Activated CD4-positive, alpha-beta T cell treated with anti-CD3 and anti-CD28 coated beads, Interleukin-2, amount 50 U/mL, for 16 hours (primary cell): ENCODE results near the gene NTF3.
"Not testable (repeated sequence)": the region's sequence is repeated elsewhere in the genome, so short reads cannot be mapped to it uniquely, and the experiment has no call there.

Experiments used
- DNase-seq: peaks from one replicate; pipeline ENCODE4 v3.0.0-alpha.2; 2020

NTF3 gene

DNA sequence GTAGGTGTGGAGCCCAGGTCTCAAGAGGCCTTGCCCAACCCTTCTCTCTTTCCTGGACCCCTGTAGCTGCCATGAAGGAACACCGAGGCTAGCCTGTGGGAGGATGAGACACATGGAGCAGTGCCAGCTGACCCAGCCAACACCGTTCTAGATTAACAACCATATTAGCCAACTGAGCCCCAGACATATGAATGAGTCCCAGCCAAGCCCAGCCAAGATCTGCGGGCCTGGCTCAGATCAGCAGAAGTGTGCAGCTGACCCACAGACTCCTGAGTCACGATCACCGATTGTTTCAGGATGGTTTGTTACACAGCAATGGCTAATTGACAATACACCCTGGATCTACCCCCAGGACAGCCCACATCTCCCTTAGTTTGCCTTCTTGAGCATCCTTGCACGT, 82.1 kb downstream of the NTF3 start:
- no peak for DNase-seq

DNA sequence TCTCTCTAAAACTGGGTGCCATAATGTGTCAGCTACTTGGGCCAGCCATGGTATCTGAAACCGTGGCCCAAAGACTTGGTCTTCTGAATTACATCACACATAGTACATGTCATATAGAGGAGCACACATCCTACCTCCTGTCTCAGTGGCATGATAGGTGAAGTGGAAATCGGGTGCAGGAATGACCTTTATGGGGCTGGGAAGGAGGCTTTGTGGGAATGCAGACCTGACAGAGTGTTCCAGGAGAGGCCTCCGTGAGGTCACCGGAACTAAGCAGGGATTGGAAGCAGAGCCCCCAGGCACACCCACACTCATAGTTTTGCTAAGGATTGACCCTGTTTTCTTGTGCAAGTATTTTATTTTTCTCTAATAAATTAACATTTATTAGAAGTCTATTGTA, 82.6 kb downstream of the NTF3 start:
- DNase-seq: no peak

DNA sequence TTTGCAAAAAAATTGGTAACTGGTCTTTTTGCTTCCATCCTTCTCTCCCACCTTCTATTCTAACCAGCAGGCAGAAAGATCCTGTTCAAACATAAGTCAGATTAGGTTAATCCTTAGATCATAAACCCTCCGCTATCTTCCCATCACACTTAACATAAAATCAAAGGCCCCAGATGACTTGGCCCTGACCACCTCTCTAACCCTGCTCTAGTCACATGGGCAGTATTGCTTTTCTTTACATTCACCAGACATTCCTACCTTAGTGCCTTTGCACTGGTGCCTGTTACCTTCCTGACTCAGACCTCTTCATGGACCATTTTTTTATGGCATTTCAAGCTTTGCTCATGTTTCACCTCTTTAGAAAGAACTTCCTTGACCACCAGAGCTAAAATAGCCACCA, 83.5 kb downstream of the NTF3 start:
- no peak for DNase-seq

DNA sequence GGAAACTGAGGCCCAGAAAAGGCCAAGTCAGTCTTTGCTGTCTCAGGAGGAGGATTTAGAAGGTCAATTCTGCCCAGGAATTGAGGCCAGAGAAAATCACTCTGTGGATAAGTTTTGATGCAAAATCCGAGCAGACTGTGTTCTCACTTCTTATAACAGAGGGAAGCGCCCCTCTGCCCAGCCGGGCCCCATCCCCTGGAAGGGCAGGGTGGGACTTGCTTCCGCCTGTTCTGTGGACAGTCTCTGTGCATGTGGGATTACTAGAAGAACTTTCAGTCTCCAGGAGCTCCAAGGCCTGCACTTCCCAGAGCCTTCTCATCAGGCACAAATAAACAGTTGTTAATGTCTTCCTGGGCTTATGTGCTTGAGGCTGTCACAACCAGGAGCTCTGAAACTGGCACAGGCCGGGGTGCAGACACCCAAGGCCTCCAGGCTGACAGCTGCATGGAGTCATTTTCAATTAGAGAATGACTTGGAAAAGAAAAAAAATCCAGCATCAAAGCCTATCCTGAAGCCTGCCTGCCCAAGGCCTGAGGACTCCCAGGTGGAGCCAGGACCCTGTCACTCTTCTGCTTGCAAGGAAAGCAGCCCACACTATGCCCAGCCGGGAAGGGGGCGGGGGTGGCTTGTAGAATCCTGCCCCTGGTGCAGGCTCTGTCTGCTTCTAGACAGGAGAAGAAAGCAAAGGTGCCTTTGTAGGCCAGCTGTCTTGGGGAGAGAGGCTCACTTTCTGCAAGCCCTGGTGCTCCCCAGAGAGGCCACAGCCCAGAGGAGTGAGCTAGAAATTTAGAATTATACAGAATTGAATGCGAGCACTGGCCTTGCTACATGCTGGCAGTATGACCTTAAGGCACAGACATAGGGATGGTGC, 84.7 kb downstream of the NTF3 start:
- DNase-seq: no peak

DNA sequence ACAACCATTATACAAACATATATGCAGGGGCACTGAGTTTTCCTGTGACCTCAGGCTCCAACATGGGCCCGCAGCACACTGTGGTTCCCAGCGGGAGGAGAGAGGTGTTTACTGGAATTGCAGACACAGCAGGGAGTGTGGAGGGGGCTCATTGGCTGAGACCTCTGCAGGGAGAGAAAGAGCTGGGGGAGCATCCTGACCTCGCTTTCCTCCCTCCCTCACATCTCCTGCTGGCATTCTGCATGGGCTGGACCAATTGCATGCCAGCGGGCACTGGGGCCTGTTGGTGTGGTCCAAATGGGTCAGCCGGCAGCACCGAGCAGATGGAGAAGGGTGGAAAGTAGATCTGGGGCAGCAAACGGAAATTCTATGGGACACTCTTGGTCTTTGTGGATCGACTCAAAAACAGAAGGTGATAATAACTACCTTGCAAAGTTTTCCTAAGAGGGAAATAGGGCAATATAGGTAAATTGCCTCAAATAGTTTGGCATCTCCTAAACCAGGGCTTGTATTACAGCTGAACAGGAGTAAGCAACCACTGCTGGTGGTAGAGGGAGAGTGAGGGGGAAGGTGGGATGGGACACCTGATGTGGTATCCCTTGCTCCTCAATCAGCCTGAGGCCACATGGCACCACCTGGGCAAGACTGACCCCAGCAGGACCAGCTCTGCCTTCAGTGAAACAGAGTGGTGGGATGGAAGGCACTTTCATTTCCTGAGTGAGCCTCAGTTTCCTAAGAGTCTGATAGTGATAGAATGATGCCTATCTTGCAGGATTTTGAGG, 86.9 kb downstream of the NTF3 start:
- DNase-seq: no peak

DNA sequence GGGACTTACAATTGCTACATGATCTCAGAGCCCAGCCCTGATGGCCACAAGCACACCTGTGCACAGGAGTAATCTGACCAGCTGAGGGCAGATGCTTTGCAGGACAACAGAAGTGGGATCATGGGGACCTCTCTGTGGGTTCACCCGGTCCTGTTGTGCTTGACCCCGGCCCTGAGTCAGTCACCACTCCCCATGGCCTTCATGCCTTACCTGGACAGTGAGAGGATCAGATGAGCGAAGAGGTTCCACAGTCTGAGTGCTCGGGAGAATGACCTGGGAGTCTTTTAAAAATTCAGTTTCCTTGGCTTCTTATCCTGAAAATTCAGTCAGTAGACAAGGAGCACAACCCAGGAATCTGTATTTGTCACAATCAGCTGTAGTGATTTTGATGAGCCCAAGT, 88.1 kb downstream of the NTF3 start:
- no peak for DNase-seq

DNA sequence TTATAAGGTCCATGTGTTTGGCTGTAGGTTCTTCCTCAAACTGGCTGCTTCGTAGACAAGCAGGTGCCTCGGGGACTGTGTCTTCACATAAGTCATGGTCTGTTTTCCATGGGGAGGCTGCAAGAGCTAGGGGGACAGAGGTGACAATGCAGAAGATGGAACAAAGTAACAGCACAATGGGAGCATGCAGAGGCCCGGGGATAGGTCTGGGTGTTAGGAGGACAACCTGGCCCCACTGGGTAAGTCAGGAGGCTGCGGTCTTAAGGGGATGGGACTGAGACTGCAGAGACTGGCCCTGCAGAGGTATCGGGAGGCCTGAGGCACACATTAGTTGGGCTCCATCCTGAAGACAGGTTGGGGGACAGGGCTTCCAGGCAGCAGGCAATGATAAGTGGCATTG, 88.9 kb downstream of the NTF3 start:
- no peak for DNase-seq

DNA sequence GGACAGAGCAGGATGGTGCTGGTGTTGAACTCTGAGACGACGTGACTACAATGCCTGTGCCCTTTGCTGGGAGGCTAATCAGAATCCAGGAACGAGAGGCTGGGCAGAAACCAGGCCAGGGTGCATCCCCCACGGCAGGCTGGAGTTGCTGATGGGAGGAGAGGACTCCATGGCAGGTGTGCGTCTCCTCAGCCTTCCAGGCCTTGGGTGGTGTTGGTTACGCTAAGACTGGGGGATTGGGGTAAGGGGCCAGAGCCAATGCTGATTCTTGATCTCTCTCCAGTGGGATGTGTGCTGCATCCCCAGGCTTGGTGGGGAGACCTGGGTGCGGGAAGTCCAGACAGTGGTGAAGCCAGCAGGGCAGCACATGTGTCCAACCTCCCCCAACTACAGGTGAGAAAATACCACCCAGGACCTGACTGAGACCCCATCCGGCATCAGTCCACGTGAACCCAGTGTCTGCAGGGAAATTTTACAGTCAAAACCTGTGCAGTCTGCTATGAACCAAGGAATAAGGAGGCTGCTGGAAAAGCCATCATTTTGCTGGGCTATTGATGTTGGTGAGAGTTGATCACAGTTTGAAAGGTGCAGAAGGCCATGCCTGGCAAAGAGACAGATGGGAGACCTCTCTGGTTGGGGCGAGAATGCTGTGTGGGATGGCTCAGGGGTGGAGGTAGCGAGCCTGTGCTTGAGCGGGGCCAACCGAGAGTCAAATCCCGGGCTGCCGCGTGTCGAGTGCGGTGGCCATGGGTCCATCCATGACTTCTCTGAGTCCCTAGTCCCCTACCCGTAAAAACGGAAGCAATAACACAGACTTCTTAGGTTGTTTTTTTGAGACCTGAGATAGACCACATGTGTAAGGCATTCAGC, 89.8 kb downstream of the NTF3 start:
- no peak for DNase-seq

DNA sequence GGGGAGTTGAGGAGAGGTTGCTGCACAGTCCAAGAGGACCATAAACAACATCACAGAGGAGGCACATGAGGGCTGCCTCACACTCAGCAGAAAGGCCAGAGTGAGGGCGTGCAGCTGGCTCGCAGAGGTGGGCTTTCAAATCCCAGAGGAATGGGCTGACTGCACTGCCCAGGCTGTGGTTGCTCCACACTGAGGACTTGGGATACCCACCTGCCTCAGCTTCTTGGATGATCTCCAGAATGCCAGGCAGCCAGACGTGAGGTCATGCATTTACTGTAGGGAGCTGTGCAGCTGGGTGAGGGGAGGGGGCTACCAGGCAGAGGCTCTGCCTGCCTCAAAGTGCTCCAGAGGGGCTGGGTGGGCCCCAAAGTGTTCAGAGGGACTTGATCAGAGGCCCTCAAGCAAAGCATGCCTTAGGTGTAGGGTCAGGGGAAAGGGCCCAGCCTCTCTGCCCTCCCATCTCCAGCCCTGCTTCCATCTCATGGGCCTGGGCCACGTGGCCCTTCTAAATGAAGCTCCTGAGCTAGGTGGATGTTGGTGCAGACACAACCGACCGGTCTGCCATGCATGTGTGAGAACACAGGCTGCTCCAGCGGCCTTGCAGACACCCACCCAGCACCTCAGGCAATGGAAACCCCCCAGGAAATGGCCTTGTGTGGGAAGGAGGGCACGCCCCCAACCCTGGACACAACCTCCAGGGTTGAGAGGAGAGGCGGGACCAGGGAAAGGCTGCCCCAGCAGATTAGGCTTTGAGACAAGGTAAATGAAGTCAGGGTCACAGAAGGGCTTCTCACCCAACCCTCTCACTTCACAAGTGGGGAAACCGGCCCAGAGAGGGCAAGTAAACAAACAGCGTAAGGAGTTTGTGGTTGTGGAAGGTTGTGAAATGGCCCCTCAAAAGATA, 90.8 kb downstream of the NTF3 start:
- DNase-seq: no peak

DNA sequence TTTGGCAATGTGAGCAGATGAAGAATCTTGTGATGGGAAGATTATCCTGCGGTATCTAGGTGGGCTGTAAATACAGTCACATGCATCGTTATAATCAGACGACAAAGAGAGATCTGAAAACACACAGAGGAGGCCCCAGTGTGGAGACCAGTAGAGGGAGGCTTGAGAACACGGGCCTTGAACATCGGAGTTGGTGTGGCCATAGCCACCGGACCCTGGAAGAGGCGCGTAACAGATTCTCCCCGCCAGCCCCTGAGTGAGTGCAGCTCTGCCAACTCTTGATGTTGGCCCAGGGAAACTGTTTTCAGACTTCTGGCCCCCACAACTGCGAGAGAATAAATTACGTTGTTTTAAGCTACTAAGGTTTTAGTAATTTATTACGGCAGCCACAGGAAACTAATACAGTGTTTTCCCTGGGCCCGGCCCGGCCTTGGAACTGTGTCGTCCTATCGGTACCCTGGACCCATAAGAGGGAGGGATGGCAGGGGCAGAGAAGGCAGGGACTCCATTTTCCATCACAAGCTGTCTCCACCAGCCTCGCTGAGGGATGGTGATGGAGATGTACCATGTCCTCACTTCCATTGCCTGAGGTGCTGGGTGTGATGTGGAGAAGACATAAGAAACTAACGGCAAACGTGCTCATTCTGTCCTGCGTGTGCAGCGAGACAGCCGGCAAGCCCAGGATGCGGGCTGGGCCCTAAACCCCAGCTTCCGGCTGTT, 91.6 kb downstream of the NTF3 start:
- no peak for DNase-seq

DNA sequence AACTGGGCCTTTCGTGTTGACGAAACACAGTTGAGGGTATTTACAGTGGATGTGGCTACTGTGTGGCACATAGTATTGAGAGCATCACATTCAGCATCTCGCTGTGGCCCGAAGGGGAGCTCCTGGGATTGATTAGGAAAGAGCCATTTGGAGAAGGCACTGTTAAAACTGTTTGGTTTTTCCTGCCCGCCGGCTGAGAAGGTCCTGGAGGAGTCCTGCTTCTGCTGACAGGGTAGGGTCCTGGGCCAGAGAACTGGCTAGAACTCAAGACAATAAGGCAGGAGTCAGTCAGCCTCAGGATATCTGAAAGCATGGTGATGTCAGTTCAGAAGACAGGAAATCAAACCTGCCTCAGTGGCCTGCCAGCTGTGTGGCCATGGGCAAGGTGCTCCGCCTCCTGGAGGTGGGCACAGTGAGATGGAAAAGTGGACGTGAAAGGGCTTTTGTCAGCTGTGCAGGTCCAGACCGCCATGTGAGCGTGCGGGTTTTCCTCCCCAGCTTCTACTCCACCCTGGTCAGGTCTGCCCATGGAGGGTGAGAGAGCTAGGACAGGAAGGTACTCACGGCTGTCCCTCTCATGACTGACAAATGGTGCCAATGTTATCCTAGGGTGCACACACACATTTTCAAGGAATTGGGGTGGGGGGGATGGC, 92.3 kb downstream of the NTF3 start:
- DNase-seq: no peak

DNA sequence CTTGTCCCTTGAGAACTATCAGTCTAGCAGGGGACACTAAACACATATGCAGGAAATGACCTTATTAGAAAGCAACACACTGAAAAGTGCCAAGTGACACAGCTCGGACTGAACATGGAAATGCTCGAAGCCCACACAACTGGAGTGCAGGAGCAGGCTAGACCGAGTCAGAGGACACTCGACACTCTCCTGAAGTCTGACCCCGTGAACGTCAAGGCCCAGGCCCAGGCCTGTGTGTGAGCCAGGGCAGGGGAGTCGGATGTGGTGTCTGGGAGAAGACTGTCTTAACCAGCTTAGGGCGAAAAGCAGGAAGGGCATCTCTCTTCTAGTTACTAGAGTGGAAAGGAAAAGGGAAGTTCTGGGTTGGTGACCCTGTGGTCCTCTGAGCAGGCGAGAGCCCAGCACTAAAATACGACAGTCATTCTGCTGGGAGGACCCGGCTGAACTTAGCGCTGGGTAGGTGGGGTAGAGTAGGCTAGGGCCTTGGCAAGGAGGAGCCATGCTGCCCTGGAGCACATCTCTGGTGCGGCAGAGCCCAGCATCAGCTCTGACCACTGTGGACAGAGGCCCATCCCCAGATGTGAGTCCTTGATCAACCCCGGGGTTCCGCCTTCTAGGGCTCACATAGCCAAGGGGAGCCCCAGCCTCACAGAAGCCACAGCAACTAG, 93.0 kb downstream of the NTF3 start:
- no peak for DNase-seq

DNA sequence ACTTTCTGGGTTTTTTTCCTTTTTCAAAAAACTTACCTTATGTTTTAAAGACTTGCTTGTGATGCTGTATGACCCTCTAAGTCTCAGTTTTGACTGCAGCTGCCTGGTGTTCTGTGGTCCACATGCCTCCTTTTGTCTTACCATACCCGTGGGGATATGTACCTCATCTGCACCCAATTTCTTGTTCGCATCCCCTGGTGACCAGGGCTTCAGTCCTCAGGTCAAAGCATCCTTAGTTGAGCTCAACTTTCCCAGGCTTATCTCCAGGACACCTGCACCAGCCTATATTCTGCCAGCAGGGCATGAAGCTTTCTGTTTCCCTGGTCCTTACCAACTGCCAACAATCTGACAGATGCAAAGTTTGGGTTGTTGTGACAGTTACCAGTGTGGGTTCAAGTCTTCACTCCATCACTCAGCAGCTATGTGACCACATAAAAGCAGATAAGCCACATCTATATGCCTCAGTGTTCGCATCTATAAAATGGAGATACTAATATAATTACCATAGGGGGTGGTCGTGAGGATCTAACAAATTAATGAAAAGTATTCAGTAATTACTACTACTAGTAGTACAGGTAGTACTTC, 94.0 kb downstream of the NTF3 start:
- no peak for DNase-seq

DNA sequence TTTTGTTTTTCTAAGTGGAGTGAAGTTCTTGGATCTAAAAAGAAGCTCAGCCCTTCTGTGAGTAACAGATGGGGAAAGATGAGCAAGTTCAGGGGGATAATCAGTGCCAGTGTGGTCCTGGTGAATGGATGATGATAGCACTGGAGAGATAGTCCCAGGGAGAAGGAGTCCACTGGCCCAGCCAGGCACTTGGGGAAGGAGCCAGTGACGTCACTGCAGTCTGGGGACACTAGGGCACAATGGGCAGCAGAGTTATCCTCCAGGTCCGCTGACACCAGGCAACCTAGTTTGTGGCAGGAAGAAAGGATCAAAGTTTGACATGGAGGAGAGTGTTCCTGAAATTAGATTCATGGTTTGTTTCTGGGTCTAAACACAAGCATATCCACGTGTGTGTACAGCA, 101.5 kb downstream of the NTF3 start:
- DNase-seq: no peak

DNA sequence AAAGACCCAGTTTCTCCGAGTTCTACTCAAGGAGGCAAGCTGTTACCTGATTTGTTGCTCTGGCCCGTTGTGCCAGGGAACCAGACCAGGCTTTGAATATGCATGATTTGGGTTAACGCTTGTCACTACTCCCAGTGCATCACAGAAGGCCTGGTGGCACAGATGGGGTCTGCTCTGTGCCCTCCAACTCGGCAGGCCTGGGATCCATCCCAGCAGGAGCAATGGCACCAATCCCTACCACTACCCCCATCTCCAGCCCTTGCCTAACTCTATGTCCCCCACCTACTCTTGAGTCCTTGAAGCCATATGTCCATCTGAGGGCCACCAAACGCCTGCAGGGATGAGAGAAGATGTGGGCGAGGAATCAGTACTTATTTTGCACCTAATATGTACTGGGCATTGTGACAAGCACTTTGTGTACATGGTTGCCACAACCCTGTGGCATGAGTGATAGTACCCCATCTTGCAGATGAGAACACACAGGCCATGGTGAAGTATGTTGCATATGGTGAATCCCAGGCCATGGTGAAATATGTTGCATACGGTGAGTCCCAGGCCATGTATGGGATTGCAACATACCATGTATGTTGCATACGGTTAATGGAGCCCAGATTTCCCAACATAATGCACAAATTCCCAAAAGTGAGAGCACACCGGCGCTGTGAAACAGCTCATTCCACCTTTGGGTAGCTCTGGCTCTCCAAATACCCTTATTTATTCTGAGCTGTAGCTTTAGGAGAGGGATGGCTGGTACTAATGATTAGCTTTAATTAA, 102.7 kb downstream of the NTF3 start:
- no peak for DNase-seq

DNA sequence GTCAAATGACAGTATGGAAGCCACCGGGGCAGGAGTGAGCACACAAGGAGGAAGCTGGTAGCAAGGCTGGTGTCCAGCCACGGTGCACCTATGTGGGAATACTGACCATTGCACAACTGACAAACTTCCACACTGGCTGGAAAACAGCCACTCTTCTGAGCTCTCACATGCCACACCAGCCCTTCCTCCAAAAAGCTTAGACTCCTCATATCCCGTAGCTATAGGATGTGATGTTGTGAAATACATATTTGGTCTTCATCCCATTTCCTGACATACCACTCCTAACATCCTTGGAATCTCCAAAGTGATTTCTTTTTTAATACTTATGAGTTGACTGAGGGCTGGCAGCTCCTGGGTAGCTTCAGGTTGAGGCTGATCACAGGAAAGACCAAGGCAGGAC, 103.6 kb downstream of the NTF3 start:
- no peak for DNase-seq

DNA sequence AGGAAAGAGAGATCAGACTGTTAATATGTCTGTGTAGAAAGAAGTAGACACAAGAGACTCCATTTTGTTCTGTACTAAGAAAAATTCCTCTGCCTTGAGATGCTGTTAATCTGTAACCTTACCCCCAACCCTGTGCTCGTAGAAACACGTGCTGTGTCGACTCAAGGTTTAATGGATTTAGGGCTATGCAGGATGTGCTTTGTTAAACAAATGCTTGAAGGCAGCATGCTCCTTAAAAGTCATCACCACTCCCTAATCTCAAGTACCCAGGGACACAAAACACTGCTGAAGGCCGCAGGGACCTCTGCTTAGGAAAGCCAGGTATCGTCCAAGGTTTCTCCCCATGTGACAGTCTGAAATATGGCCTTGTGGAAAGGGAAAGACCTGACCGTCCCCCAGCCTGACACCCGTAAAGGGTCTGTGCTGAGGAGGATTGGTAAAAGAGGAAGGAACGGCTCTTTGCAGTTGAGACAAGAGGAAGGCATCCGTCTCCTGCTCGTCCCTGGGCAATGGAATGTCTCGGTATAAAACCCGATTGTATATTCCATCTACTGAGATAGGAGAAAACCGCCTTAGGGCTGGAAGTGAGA, 105.2 kb downstream of the NTF3 start:
- not testable (repeated sequence) for DNase-seq

DNA sequence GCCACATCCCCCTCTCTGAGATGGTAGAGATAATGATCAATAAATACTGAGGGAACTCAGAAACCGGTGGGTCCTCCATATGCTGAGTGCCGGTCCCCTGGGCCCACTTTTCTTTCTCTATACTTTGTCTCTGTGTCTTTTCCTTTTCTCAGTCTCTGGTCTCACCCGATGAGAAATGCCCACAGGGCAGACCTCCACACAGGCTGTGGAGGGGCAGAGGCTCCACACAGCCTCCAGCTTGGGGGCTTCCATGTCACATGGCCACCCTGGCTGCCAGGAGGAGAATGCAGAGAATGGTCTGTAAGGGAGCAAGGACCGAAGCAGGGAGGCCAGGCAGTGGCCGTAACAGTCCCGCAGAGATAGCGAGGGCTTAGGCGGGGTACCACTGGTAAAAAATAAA, 105.9 kb downstream of the NTF3 start:
- DNase-seq: no peak
